A549 (cell line): Measurements from ENCODE around the gene FMNL2.

Source experiments
- CTCF ChIP-seq: fragments of >200 bp; sonication (Bioruptor Twin); formaldehyde crosslinking; IDR thresholded peaks from 3 replicates; pipeline ENCODE4 v1.5.1; 2016
- POLR2A ChIP-seq: IDR thresholded peaks from 2 replicates; pipeline ENCODE4 v1.6.1; 2012; ENCODE audit warnings: mild to moderate bottlenecking, low read length
- RAD21 ChIP-seq, 2 experiments: fragments of >200 bp in 1 of 2; sonication (Bioruptor Twin) in 1 of 2; formaldehyde crosslinking in 1 of 2; IDR thresholded peaks in 1 of 2; conservative IDR thresholded peaks in 1 of 2; 2 replicates in 1 of 2; 3 replicates in 1 of 2; pipeline ENCODE4 v1.6.1; 2012 to 2018; ENCODE audit warnings: inconsistent platforms in 1 of 2
- REST ChIP-seq: fragments of 200-600 bp; sonication (generic); IDR thresholded peaks from 2 replicates; pipeline ENCODE4 v1.6.1; 2016; ENCODE audit warnings: antibody characterized with exemption, mild to moderate bottlenecking, moderate library complexity
- RFX5 ChIP-seq: fragments of 450-650 bp; IDR thresholded peaks from 2 replicates; pipeline ENCODE4 v1.7.1; 2014; ENCODE audit warnings: antibody characterized with exemption, mild to moderate bottlenecking, moderate library complexity

GRCh38 chr2:152349416-152349815 lies 14.4 kb downstream of the FMNL2 start:
- no peak for TF ChIP-seq CTCF
- TF ChIP-seq RAD21 (conservative IDR thresholded peaks at IDR 0.05 in 1 of 2, IDR thresholded peaks at IDR 0.05 in 1 of 2): no peak
- TF ChIP-seq REST: no peak
- no peak for TF ChIP-seq RFX5
- TF ChIP-seq POLR2A: no peak
